Inferior parietal cortex (tissue), 1 donor: ENCODE results near the gene NXPH4.

Experiments used
- DNase-seq: peaks from one replicate; pipeline ENCODE4 v3.0.0-alpha.2; 2016; ENCODE audit errors: extremely low spot score

NXPH4 gene

GRCh38 chr12:57242691-57243454 is 26.3 kb downstream of the NXPH4 start:
- no peak for DNase-seq

GRCh38 chr12:57243521-57244311 is 27.1 kb downstream of the NXPH4 start:
- peak; percentile 71 for DNase-seq

GRCh38 chr12:57244312-57244696 is 27.7 kb downstream of the NXPH4 start:
- DNase-seq, result no peak

- DNase-seq, result no peak
These were observed 30.4 kb downstream of the NXPH4 start for GRCh38 chr12:57247041-57247440.

- DNase-seq, result no peak
These were observed 32.5 kb downstream of the NXPH4 start for GRCh38 chr12:57248934-57249742.

- no peak for DNase-seq
These were observed 33.9 kb downstream of the NXPH4 start for GRCh38 chr12:57250541-57250940.

- no peak for DNase-seq
These were observed 34.4 kb downstream of the NXPH4 start, which contains the start of gene STAC3 for GRCh38 chr12:57250956-57251355. Gene STAC3, minus strand, starts transcription at chr12:57251187. Its CDS starts 1,551 bp downstream, at chr12:57249636.

GRCh38 chr12:57254506-57255280 is 38.1 kb downstream of the NXPH4 start:
- no peak for DNase-seq

- DNase-seq, result no peak
These were observed 39.3 kb downstream of the NXPH4 start for GRCh38 chr12:57255916-57256315.

GRCh38 chr12:57258977-57259970 is 42.7 kb downstream of the NXPH4 start:
- DNase-seq, result no peak

GRCh38 chr12:57260366-57260765 is 43.8 kb downstream of the NXPH4 start:
- DNase-seq, result no peak

- DNase-seq, result no peak
These were observed 44.9 kb downstream of the NXPH4 start for GRCh38 chr12:57261428-57261865.

GRCh38 chr12:57262126-57262822 is 45.7 kb downstream of the NXPH4 start:
- DNase-seq, result no peak

GRCh38 chr12:57263096-57263495 is 46.5 kb downstream of the NXPH4 start:
- no peak for DNase-seq

GRCh38 chr12:57266681-57267080 is 50.1 kb downstream of the NXPH4 start:
- no peak for DNase-seq

- DNase-seq, result no peak
These were observed 51.7 kb downstream of the NXPH4 start for GRCh38 chr12:57268264-57268663.

GRCh38 chr12:57270966-57271470 is 54.4 kb downstream of the NXPH4 start:
- no peak for DNase-seq

- DNase-seq, result no peak
These were observed 56.0 kb downstream of the NXPH4 start for GRCh38 chr12:57272337-57273151.
